ENCODE data around the gene ZNF416.

Gene ZNF416

DNA sequence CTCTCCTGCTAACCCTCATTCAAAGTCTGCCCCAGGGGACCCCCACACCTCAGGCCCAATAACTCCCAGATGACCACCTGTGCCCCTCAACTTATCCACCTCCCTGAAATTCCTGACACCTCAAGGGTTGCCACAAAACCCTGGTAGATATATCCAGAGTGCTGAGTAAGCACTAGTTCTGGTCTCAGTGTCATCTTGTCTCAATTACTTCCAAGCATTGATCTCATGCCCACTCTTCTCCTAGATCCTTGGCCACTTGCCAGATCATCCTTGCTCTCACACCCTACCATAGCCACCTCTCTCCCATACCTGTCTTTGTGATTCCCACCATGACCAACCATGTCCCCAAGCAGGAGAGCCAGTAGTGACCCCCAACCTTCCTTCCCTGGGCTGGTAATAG is 2.0 kb downstream of the ZNF416 start:
- TF ChIP-seq, protein P1, sequence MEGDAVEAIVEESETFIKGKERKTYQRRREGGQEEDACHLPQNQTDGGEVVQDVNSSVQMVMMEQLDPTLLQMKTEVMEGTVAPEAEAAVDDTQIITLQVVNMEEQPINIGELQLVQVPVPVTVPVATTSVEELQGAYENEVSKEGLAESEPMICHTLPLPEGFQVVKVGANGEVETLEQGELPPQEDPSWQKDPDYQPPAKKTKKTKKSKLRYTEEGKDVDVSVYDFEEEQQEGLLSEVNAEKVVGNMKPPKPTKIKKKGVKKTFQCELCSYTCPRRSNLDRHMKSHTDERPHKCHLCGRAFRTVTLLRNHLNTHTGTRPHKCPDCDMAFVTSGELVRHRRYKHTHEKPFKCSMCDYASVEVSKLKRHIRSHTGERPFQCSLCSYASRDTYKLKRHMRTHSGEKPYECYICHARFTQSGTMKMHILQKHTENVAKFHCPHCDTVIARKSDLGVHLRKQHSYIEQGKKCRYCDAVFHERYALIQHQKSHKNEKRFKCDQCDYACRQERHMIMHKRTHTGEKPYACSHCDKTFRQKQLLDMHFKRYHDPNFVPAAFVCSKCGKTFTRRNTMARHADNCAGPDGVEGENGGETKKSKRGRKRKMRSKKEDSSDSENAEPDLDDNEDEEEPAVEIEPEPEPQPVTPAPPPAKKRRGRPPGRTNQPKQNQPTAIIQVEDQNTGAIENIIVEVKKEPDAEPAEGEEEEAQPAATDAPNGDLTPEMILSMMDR (IDR thresholded peaks at IDR 0.05; ENCODE audit: borderline replicate concordance, control extremely low read depth, extremely low read depth, insufficient read depth, missing control alignments): no peak
- DNase-seq (ENCODE audit: low spot score): no peak
- in situ Hi-C loops (cut with MboI; ENCODE audit: low sequenced_read_pairs, unreplicated experiment): no loop called here

DNA sequence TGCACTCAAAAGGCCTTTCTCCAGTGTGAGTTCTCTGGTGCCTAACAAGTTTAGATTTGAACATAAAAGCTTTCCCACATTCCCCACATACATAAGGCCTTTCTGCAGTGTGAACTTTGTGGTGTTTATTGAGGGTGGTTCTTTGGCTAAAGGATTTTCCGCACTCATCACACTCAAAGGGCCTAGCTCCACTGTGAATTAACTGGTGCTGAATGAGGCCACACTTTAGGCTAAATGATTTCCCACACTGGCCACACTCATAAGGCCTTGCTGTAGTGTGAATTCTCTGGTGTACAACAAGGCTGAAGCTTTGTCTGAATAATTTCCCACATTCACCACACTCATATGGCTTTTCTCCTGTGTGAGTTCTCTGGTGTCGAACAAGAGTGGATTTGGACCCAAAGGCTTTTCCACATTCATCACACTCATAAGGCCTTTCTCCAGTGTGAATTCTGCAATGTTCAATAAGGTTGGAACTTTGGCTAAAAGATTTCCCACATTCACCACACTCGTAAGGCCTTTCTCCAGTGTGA is 6.2 kb downstream of the ZNF416 start:
- TF ChIP-seq, protein P1 (IDR thresholded peaks at IDR 0.05; ENCODE audit: borderline replicate concordance, control extremely low read depth, extremely low read depth, insufficient read depth, missing control alignments): no peak
- in situ Hi-C loops (cut with MboI; ENCODE audit: low sequenced_read_pairs, unreplicated experiment): no loop called here
- no peak for DNase-seq (ENCODE audit: low spot score)

DNA sequence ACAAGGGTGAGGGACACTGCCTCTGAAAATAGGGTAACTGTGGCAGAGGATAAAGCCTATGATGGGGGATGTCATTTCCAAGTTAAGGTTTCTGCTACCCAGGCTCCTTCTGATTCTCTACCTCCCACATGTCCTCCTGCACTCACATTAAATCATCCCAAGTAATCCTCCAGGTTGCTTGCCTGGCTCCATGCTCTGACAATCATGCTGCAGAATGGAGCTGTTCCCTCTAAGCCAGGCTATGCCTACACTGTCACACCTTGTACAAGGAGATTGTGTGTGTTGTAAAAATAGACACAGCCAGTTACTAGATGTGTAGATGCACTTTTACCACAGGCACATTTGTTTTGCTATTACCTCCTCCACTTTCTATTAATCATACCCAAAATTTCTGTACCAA is 8.0 kb downstream of the ZNF416 start:
- DNase-seq (ENCODE audit: low spot score): no peak
- in situ Hi-C loops (cut with MboI; ENCODE audit: low sequenced_read_pairs, unreplicated experiment): no loop called here
- TF ChIP-seq, protein P1 (IDR thresholded peaks at IDR 0.05; ENCODE audit: borderline replicate concordance, control extremely low read depth, extremely low read depth, insufficient read depth, missing control alignments): no peak

DNA sequence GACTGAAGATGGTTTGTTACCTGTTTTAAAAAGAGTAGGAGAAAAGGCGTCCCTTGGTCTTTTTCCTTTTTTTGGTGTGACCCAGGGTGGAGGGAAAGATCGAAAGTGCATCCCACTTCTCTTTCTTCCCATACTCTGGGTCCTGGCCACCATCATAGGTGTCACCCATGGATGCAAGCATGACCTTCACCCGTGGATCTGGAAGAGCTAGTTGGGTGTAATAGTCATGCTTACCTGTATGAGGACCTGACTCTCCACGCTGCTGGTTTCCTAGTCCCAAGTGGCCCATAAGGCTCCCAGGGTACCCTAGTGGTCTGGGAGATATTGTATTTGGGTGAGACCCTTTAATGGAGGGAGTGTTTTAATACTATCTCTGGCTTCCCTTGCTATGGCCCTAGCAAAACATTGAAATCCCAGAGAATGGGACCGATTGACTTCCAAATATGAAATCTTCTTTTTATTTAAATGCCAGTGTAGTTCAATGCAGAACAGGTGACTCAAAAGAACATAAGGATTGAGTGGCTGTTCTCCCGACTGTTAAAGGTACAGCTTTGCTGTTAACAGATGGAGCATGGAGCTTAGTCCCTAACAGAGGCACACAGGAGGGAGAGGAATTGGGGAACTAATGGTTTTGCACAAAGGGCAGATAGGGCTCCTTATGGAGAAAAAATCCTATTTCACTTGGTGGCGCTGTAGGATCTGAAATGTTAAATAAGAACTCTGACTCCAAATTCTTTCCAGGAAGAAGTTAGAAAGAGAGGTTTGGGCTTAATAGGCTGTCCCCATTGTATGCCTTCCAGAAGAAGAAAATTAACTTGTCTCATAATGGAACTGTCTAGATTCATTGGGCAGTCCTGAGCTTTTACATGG is 12.1 kb downstream of the ZNF416 start:
- TF ChIP-seq, protein P1 (IDR thresholded peaks at IDR 0.05; ENCODE audit: borderline replicate concordance, control extremely low read depth, extremely low read depth, insufficient read depth, missing control alignments): no peak
- in situ Hi-C loops (cut with MboI; ENCODE audit: low sequenced_read_pairs, unreplicated experiment): no loop called here
- DNase-seq (ENCODE audit: low spot score): no peak

DNA sequence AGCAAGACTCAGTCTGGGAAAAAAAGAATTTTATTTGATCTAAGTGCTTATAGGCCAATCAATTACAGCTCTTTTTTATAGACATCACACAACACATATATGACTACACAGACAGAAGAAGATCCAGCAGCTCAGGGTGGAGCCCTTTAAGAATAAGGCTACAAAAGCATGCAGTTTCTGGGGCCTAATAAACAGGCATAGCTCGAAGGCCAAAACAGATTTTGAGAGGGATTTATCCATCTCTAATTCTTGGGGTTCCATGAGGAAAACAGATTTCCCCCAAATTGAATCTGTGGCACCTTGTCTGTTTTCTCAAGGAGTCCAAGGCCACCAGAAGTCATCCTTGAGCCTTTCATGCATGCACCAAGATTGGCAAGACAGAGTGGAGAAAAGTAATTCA is 15.2 kb downstream of the ZNF416 start:
- TF ChIP-seq, protein P1 (IDR thresholded peaks at IDR 0.05; ENCODE audit: borderline replicate concordance, control extremely low read depth, extremely low read depth, insufficient read depth, missing control alignments): no peak
- in situ Hi-C loops (cut with MboI; ENCODE audit: low sequenced_read_pairs, unreplicated experiment): no loop called here
- no peak for DNase-seq (ENCODE audit: low spot score)

DNA sequence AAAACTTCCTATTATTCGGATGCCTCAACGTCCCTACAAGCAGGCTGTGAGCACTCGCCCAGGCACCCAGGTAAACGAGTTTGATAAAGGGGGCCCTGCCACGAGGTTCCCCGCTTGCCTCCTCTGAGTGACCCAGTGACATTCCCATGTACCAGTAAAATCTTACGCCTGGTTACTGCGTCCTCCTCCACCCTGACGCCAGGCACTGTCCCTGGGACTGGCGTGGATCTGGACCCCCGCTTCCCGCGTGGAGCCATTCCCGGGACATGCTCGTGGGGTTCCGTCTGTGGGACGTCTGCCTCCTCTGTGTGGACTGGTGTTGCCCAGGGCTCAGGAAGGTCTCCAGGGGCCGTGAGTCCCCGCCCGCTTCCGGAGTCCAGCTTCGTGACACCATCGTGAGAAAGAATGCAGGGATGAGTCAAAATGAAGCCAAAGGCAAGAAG is 18.6 kb downstream of the ZNF416 start:
- TF ChIP-seq, protein P1 (IDR thresholded peaks at IDR 0.05; ENCODE audit: borderline replicate concordance, control extremely low read depth, extremely low read depth, insufficient read depth, missing control alignments): no peak
- no peak for DNase-seq (ENCODE audit: low spot score)
- in situ Hi-C loops (cut with MboI; ENCODE audit: low sequenced_read_pairs, unreplicated experiment): no loop called here

Measured in GM13976 (cell line).